Stimulated activated CD8-positive, alpha-beta memory T cell treated with anti-CD3 and anti-CD28 coated beads, Interleukin-7, amount 100 ng/mL, for 24 hours (primary cell): ENCODE data around the gene ATXN10.

ENCODE experiments used
- DNase-seq: peaks from one replicate; pipeline ENCODE4 v3.0.0-alpha.2; 2020; ENCODE audit warnings: low read depth

ATXN10 gene

GRCh38 chr22:45860201-45860600 lies 188.6 kb downstream of the ATXN10 start:
- DNase-seq = no peak

DNA sequence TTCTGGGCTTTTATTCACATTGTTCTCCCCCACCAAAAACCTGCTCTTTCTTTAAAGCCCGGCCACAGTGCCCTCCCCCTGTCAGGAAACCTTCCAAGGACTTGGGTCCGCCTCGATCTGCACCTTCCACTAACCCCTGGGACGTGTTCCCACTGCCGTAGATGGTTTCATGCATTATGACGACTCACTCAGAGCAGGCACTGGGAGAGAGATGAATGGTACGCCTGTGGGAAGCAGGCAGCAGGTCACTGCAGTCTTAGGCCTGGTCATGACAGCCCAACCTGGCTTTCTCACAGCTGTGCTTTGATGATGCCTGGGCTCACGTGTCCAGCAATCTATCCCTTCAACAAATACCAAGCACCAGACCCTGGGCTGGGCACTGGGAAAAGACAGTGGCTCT lies 189.6 kb downstream of the ATXN10 start:
- no peak for DNase-seq

DNA sequence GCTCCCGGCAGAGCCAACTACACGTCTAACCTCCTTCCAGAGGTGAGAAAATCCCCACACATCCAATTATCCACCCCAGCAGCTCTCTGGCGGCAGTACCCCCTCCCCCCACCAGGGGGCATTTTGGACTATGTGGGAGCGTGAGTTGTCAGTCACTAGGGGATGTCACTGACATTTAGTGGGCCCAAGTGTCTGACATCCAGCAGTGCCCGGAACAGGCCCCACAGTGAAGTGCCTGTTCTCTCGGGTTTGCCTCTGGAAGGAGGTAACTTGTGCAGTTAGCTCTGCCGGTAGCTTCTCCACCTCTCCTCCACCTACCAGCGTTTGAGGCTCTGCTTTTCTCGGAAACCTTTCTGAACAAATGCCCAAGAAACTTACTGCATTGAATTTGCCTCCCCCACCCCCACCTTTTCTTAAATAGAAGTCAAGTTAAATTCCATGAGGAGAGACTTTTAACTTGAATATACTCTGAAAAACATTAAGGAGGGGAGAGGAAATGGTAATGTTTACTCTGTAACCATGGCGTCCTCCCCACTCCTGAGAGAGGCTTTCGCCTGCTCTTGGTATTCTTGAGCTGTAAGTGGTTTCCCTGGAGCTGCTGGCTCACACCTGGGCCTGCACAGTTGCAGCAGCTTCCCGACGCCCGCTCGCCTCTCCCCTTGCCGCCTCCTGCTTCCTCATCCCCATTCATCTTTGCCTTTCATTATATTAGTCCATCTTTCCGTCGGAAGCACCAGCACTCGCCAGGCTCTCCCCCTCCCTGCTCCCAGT lies 192.5 kb downstream of the ATXN10 start:
- DNase-seq = peak; percentile 68

DNA sequence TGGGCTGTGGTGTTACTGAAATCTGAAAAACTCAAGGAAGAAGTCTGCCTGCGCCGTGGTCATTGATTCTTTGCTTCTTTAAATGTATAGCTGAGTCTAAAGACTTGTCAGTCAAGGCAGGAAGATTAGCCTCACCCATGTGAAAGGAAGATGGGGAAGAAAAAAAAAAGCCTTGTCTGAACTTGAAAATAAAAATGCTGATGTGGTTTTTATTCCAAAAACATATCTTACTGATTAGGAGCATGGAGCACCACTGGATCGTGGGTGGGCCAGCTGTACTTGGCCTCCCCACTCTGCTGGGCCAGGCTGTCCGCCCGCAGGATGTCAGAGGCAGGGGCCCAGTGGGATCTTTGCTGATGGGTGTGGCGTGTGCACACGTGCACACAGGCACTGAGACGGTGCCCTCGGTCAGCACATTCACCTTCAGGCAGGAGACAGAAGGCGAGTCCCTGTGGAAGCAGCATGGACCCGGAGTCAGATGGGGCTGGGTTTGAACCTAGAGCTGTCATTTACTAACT lies 193.4 kb downstream of the ATXN10 start:
- DNase-seq = no peak

DNA sequence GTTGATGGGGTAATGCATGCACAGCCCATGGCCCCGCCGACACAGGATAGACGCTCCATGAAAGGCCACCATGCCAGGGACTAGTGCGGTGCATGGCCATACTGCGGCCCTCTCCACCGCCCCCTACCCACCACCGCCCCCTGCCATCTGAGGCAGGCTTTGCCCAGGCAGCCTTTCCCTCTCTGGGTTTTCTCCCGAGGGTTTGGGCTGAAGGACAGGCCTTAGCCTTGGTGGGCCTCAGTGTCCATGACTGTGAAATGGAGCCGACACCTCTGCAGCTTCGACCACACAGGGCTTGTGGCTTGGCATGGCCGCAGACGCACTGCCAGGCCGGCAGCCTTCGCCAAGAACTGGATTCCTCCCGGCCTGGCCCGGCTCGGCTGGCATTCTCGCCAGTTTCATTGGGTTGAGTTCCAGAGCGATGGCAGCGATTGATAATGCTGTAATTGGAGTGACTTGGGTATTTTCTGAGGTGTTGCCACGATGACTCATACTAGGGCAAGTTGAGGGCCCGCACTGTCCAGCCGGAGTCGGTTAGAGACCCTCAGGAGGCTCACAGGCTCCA lies 194.0 kb downstream of the ATXN10 start:
- DNase-seq = no peak

DNA sequence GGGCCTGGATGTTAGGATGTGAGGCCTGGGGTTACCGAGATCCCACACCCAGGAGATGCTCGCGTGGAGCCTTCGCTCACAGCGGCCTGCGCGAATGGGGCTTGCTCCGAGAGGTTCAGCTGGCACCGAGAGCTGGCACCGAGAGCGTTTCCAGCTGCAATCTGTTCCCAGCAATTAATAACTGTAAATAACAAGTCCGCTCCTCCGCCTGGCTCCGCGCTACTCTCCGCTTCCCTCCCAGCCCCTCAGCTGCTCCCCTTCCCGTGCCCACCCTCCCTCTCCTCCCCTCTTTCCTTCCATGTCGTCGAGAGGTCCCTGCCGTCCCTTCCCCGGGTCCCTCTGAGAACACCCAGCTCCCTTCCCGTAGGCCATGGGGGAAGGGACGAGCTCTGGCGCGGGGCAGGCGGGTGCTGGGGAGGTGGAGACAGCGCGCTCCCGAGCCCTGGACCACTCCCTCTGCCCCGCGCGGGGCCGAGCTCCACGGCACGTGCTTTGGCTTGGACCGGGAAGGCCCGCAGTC lies 194.6 kb downstream of the ATXN10 start:
- no peak for DNase-seq

- no peak for DNase-seq
Observed at GRCh38 chr22:45866646-45867117, 195.0 kb downstream of the ATXN10 start.

- no peak for DNase-seq
Observed at GRCh38 chr22:45867118-45867905, 195.7 kb downstream of the ATXN10 start.

- no peak for DNase-seq
Observed at GRCh38 chr22:45867906-45868555, 196.4 kb downstream of the ATXN10 start.

- no peak for DNase-seq
Observed at GRCh38 chr22:45868571-45869339, 197.1 kb downstream of the ATXN10 start.

- DNase-seq = no peak
Observed at GRCh38 chr22:45869340-45869847, 197.8 kb downstream of the ATXN10 start.

DNA sequence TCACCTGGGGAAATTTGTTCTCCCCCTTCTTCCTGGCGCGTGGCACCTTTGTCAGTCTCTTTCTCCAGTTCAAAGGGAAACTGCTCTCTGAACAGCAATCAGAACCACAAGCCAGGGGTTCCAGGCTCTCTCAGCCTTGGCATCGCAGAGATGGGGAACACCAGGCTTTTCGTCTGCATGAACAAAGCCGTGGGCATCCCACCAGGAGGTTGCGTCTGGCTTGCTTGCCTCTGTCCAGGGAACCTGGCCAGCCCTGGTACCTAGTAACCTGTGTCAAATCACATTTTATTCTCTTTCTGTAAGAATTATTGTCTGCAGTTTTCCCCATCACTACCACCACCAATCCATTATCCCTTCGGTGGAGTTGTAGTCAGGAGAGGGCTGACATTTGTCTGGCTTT lies 198.4 kb downstream of the ATXN10 start:
- no peak for DNase-seq

GRCh38 chr22:45871721-45872120 lies 200.1 kb downstream of the ATXN10 start:
- no peak for DNase-seq

DNA sequence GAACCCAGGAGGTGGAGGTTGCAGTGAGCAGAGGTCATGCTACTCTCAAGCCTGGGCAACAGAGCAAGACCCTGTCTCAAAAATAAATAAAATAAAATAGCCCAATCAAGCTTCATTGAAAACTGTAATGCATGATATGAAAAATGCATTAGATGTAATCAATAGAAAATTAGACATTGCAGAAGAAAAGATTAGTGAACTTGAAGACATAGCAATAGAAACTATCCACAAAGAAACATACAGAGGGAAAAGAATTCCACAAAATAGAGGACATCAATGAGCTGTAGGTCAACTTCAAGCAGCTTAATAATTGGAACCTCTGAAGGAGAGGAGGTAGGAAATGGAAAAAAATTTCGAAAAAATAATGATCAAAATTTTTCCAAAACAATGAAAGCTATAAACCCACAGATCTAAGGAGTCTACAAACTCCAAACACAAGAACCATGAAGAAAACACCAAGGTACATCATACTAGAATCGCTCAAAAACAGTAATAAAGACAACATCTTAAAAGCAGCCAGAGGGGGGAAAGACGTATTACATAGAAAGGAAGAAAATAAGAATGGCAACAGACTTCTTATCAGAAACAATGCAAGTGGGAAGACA lies 201.1 kb downstream of the ATXN10 start:
- DNase-seq = no peak

DNA sequence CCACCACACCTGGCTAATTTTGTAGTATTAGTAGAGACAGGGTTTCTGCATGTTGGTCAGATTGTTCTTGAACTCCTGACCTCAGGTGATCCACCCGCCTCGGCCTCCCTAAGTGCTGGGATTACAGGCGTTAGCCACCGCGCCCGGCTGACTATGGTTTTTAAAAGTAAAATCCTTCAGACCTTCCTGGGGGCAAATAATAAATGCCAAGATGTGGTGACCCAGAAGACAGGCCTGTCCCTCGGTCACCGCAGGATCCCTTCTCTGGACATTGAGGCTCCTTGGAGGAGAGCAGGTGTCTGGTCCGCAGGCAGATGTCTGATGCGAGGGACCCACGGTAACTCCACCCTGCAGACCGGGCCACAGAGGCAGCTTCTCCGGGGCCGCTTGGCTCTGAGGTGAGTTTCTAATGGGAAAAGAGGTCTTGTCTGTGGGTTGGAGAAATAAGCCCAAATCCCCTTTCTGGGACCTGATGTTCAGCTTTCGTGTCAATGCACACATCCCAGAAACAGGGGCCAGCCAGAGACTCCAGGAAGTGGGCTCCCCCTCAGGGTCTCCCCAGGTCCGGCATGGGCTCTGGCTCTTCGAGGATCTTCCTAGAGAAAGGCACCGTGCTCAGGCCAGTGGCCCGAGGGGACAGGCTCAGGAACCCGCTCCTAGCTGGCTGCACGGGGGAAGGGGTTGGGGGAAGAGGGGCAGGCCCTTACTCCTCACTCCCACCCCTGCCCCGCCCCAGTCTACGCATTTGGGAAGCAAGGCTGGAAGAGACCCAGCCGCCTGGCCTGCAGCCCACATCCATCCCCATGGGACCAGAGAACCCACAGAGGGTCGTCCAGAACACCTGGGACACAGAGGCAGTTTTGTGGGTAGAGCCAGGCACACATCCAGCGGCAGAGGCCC lies 204.8 kb downstream of the ATXN10 start:
- no peak for DNase-seq

GRCh38 chr22:45877036-45877380 lies 205.4 kb downstream of the ATXN10 start:
- DNase-seq = no peak

GRCh38 chr22:45877651-45878050 lies 206.0 kb downstream of the ATXN10 start:
- DNase-seq = no peak

- no peak for DNase-seq
Observed at GRCh38 chr22:45878051-45878781, 206.6 kb downstream of the ATXN10 start.
